IPS DF 6.9 (cell line): ENCODE data around the gene LIMS2.

Experiments
- DNase-seq: peaks from one replicate; pipeline ENCODE4 v3.0.0-alpha.2; 2013; ENCODE audit warnings: low read depth, low spot score
- H3K27ac ChIP-seq: one replicate; pipeline ENCODE4 v1.5.1; 2013; ENCODE audit warnings: low read length, control low read depth
- H3K27me3 ChIP-seq: 2 replicates; pipeline ENCODE4 v1.6.1; 2013; ENCODE audit warnings: mild to moderate bottlenecking, low read length; ENCODE audit not compliant: control insufficient read depth, insufficient read depth
- H3K36me3 ChIP-seq: 2 replicates; pipeline ENCODE4 v1.6.1; 2013; ENCODE audit warnings: low read length; ENCODE audit not compliant: control insufficient read depth, insufficient read depth
- H3K4me1 ChIP-seq: 2 replicates; pipeline ENCODE4 v1.6.1; 2013; ENCODE audit warnings: low read length; ENCODE audit not compliant: control insufficient read depth, insufficient read depth
- H3K4me3 ChIP-seq: 2 replicates; pipeline ENCODE4 v1.5.1; 2013; ENCODE audit warnings: mild to moderate bottlenecking, low read length
- H3K9me3 ChIP-seq: 2 replicates; pipeline ENCODE4 v1.6.1; 2013; ENCODE audit warnings: low read length, inconsistent platforms; ENCODE audit not compliant: control insufficient read depth, insufficient read depth
- WGBS: extraction: QIAGEN DNeasy Blood & Tissue Kit; methylation state at CpG from one replicate; pipeline ENCODE4 v1.1.7; 2013; ENCODE audit warnings: mixed read lengths, missing lambda C conversion rate; ENCODE audit not compliant: insufficient read length, insufficient coverage; 5-methylcytosine and 5-hydroxymethylcytosine counted together

The LIMS2 gene

GRCh38 chr2:127624756-127625571 is 50.4 kb downstream of the LIMS2 start:
- H3K36me3 ChIP-seq, result no peaks in the 10 kb centered on the region
- H3K4me3 ChIP-seq, result no peak overlapping the region
- DNase-seq, result no peak
- WGBS, result no CpG with 5 or more reads among the region's 23 CpGs
- H3K9me3 ChIP-seq, result no peaks in the 10 kb centered on the region
- H3K4me1 ChIP-seq, result no peaks in the 10 kb centered on the region
- no peaks in the 10 kb centered on the region for H3K27me3 ChIP-seq
- no peak overlapping the region for H3K27ac ChIP-seq

GRCh38 chr2:127624320-127624755 is 51.0 kb downstream of the LIMS2 start:
- H3K27ac ChIP-seq, result no peak overlapping the region
- H3K27me3 ChIP-seq, result no peaks in the 10 kb centered on the region
- H3K9me3 ChIP-seq, result no peaks in the 10 kb centered on the region
- no peak for DNase-seq
- no peaks in the 10 kb centered on the region for H3K36me3 ChIP-seq
- WGBS, result no CpG with 5 or more reads among the region's 5 CpGs
- no peak overlapping the region for H3K4me3 ChIP-seq
- H3K4me1 ChIP-seq, result no peaks in the 10 kb centered on the region

GRCh38 chr2:127623388-127624319 is 51.7 kb downstream of the LIMS2 start:
- Histone ChIP-seq H3K4me3 (no peak overlapping the region), H3K4me1 (no peaks in the 10 kb centered on the region), H3K36me3 (no peaks in the 10 kb centered on the region), H3K27ac (no peak overlapping the region), H3K9me3 (no peaks in the 10 kb centered on the region), H3K27me3 (no peaks in the 10 kb centered on the region)
- no CpG with 5 or more reads among the region's 38 CpGs for WGBS
- DNase-seq, result no peak

- no CpG with 5 or more reads among the region's 21 CpGs for WGBS
- Histone ChIP-seq H3K36me3 (no peaks in the 10 kb centered on the region), H3K27ac (no peak overlapping the region)
These were observed 52.6 kb downstream of the LIMS2 start for GRCh38 chr2:127622561-127623387.

GRCh38 chr2:127621981-127622431 is 53.3 kb downstream of the LIMS2 start:
- Histone ChIP-seq H3K9me3 (no peaks in the 10 kb centered on the region), H3K4me3 (no peak overlapping the region), H3K4me1 (no peaks in the 10 kb centered on the region), H3K27me3 (no peaks in the 10 kb centered on the region), H3K36me3 (no peaks in the 10 kb centered on the region), H3K27ac (no peak overlapping the region)
- no peak for DNase-seq
- WGBS, result no CpG with 5 or more reads among the region's 15 CpGs

More at GRCh38 chr2:127622561-127623387, 52.6 kb downstream of the LIMS2 start:
- Histone ChIP-seq H3K4me3 (no peak overlapping the region), H3K27me3 (no peaks in the 10 kb centered on the region), H3K9me3 (no peaks in the 10 kb centered on the region), H3K4me1 (no peaks in the 10 kb centered on the region)
- no peak for DNase-seq

GRCh38 chr2:127620866-127621265 is 54.5 kb downstream of the LIMS2 start:
- no peak for DNase-seq
- H3K27ac ChIP-seq, result no peak overlapping the region

GRCh38 chr2:127619877-127620705 is 55.2 kb downstream of the LIMS2 start:
- no CpG with 5 or more reads among the region's 16 CpGs for WGBS
- H3K4me1 ChIP-seq, result no peaks in the 10 kb centered on the region

More at GRCh38 chr2:127620866-127621265, 54.5 kb downstream of the LIMS2 start:
- Histone ChIP-seq H3K4me3 (no peak overlapping the region), H3K9me3 (no peaks in the 10 kb centered on the region), H3K36me3 (no peaks in the 10 kb centered on the region), H3K27me3 (no peaks in the 10 kb centered on the region), H3K4me1 (no peaks in the 10 kb centered on the region)
- no CpG with 5 or more reads among the region's 3 CpGs for WGBS

GRCh38 chr2:127619203-127619590 is 56.1 kb downstream of the LIMS2 start:
- no peaks in the 10 kb centered on the region for H3K9me3 ChIP-seq
- no peaks in the 10 kb centered on the region for H3K4me1 ChIP-seq
- no CpG with 5 or more reads among the region's 6 CpGs for WGBS
- H3K27ac ChIP-seq, result no peak overlapping the region
- no peaks in the 10 kb centered on the region for H3K36me3 ChIP-seq
- no peak for DNase-seq
- no peak overlapping the region for H3K4me3 ChIP-seq
- no peaks in the 10 kb centered on the region for H3K27me3 ChIP-seq

More at GRCh38 chr2:127619877-127620705, 55.2 kb downstream of the LIMS2 start:
- H3K27me3 ChIP-seq, result no peaks in the 10 kb centered on the region
- no peaks in the 10 kb centered on the region for H3K9me3 ChIP-seq
- DNase-seq, result no peak
- H3K27ac ChIP-seq, result no peak overlapping the region
- H3K4me3 ChIP-seq, result no peak overlapping the region
- H3K36me3 ChIP-seq, result no peaks in the 10 kb centered on the region

GRCh38 chr2:127618551-127619202 is 56.7 kb downstream of the LIMS2 start:
- Histone ChIP-seq H3K27ac (no peak overlapping the region), H3K36me3 (no peaks in the 10 kb centered on the region), H3K4me1 (no peaks in the 10 kb centered on the region), H3K4me3 (no peak overlapping the region), H3K27me3 (no peaks in the 10 kb centered on the region), H3K9me3 (no peaks in the 10 kb centered on the region)
- DNase-seq, result no peak
- WGBS, result no CpG with 5 or more reads among the region's 7 CpGs
